OCI-LY7 (cell line): ENCODE measurements around the gene KLK10.

ENCODE experiments used
- CTCF ChIP-seq: fragments of 200-600 bp; sonication (generic); conservative IDR thresholded peaks from 2 replicates; pipeline ENCODE4 v1.5.1; 2014; ENCODE audit warnings: mild to moderate bottlenecking, antibody characterized with exemption, low read length, moderate library complexity, mixed read lengths
- EZH2phosphoT487 ChIP-seq: fragments of 200-600 bp; sonication (generic); IDR thresholded peaks from 2 replicates; pipeline ENCODE4 v1.6.1; 2018; ENCODE audit warnings: low read depth, borderline replicate concordance, mild to moderate bottlenecking, mixed run types, antibody characterized with exemption, low read length, moderate library complexity, mixed read lengths

- TF ChIP-seq CTCF (no peak), EZH2phosphoT487 (no peak)
These were observed 6.8 kb downstream of the KLK10 start for GRCh38 chr19:51012661-51013190.
